ENCODE data around the gene CECR2.

CECR2 gene

GRCh38 chr22:17492247-17492646, 123.0 kb downstream of the CECR2 start:
- no peak for DNase-seq
- Histone ChIP-seq H3K36me3 (ENCODE audit: control insufficient read depth in 4 of 4, insufficient read depth in 4 of 4, low read length in 3 of 4) (no peaks in the 10 kb centered on the region), H3K9me3 (ENCODE audit: control extremely low read depth in 1 of 5, control insufficient read depth in 4 of 5, insufficient read depth in 2 of 5, low read depth in 1 of 5, low read length in 4 of 5) (no peaks in the 10 kb centered on the region), H3K4me3 (ENCODE audit: control insufficient read depth in 1 of 7, extremely low read depth in 1 of 7, insufficient read depth in 4 of 7, low read depth in 2 of 7, low read length in 6 of 7) (no peak overlapping the region), H3K4me1 (ENCODE audit: control extremely low read depth in 1 of 4, control insufficient read depth in 4 of 4, insufficient read depth in 4 of 4, low read length in 3 of 4) (no peaks in the 10 kb centered on the region), H3K27me3 (replicated peaks in 2 of 5; ENCODE audit: control insufficient read depth in 4 of 5, insufficient read depth in 5 of 5, low read length in 4 of 5) (no peaks in the 10 kb centered on the region), H3K27ac (ENCODE audit: insufficient read depth in 1 of 2, low read depth in 1 of 2, low read length in 2 of 2, poor library complexity in 1 of 2, severe bottlenecking in 2 of 2) (no peak overlapping the region)
- ChIA-PET POLR2A (no interaction called here), CTCF (interaction anchor here (1.3 kb wide), 1 partner anchor 9 kb away, joined by 3 read pairs; no protein-coding TSS in a partner anchor)
- 100% methylated on average over 3 of the region's 3 CpGs for WGBS (ENCODE audit: insufficient coverage)

GRCh38 chr22:17493419-17493981, 124.2 kb downstream of the CECR2 start:
- H3K36me3 ChIP-seq (ENCODE audit: control insufficient read depth in 4 of 4, insufficient read depth in 4 of 4, low read length in 3 of 4): no peaks in the 10 kb centered on the region
- WGBS (ENCODE audit: insufficient coverage): 100% methylated on average over 2 of the region's 3 CpGs
- no peaks in the 10 kb centered on the region for H3K4me1 ChIP-seq (ENCODE audit: control extremely low read depth in 1 of 4, control insufficient read depth in 4 of 4, insufficient read depth in 4 of 4, low read length in 3 of 4)
- no peak overlapping the region for H3K4me3 ChIP-seq (ENCODE audit: control insufficient read depth in 1 of 7, extremely low read depth in 1 of 7, insufficient read depth in 4 of 7, low read depth in 2 of 7, low read length in 6 of 7)
- H3K27ac ChIP-seq (ENCODE audit: insufficient read depth in 1 of 2, low read depth in 1 of 2, low read length in 2 of 2, poor library complexity in 1 of 2, severe bottlenecking in 2 of 2): no peak overlapping the region
- CTCF ChIA-PET: no interaction called here
- POLR2A ChIA-PET: no interaction called here
- H3K27me3 ChIP-seq (replicated peaks in 2 of 5; ENCODE audit: control insufficient read depth in 4 of 5, insufficient read depth in 5 of 5, low read length in 4 of 5): no peaks in the 10 kb centered on the region
- no peak for DNase-seq
- H3K9me3 ChIP-seq (ENCODE audit: control extremely low read depth in 1 of 5, control insufficient read depth in 4 of 5, insufficient read depth in 2 of 5, low read depth in 1 of 5, low read length in 4 of 5): no peaks in the 10 kb centered on the region

- CTCF ChIA-PET: interaction anchor here (0.6 to 4.5 kb wide), 4 partner anchors 8 to 423 kb away, joined by 3 to 20 read pairs (median 3); no protein-coding TSS in a partner anchor
Observed at GRCh38 chr22:17496841-17497240, 127.6 kb downstream of the CECR2 start.

GRCh38 chr22:17501679-17502285, 132.5 kb downstream of the CECR2 start:
- ChIA-PET CTCF (interaction anchor here (0.6 to 5.6 kb wide), 20 partner anchors 10 to 665 kb away, joined by 3 to 62 read pairs (median 4); partner anchors contain the start of gene ADA2), POLR2A (interaction anchor here (0.6 to 0.7 kb wide), 2 partner anchors 432 to 1583 kb away, joined by 3 to 7 read pairs; no protein-coding TSS in a partner anchor)
- Histone ChIP-seq H3K36me3 (ENCODE audit: control insufficient read depth in 4 of 4, insufficient read depth in 4 of 4, low read length in 3 of 4) (no peaks in the 10 kb centered on the region), H3K27ac (ENCODE audit: insufficient read depth in 1 of 2, low read depth in 1 of 2, low read length in 2 of 2, poor library complexity in 1 of 2, severe bottlenecking in 2 of 2) (no peak overlapping the region), H3K9me3 (ENCODE audit: control extremely low read depth in 1 of 5, control insufficient read depth in 4 of 5, insufficient read depth in 2 of 5, low read depth in 1 of 5, low read length in 4 of 5) (no peaks in the 10 kb centered on the region), H3K27me3 (replicated peaks in 2 of 5; ENCODE audit: control insufficient read depth in 4 of 5, insufficient read depth in 5 of 5, low read length in 4 of 5) (no peaks in the 10 kb centered on the region), H3K4me1 (ENCODE audit: control extremely low read depth in 1 of 4, control insufficient read depth in 4 of 4, insufficient read depth in 4 of 4, low read length in 3 of 4) (no peaks in the 10 kb centered on the region), H3K4me3 (ENCODE audit: control insufficient read depth in 1 of 7, extremely low read depth in 1 of 7, insufficient read depth in 4 of 7, low read depth in 2 of 7, low read length in 6 of 7) (no peak overlapping the region)
- WGBS (ENCODE audit: insufficient coverage): 48% methylated on average over 11 of the region's 12 CpGs
- DNase-seq: peak; percentile 70 to 87 (median 80)

More at GRCh38 chr22:17496841-17497240, 127.6 kb downstream of the CECR2 start:
- Histone ChIP-seq H3K36me3 (ENCODE audit: control insufficient read depth in 4 of 4, insufficient read depth in 4 of 4, low read length in 3 of 4) (no peaks in the 10 kb centered on the region), H3K27ac (ENCODE audit: insufficient read depth in 1 of 2, low read depth in 1 of 2, low read length in 2 of 2, poor library complexity in 1 of 2, severe bottlenecking in 2 of 2) (no peak overlapping the region), H3K27me3 (replicated peaks in 2 of 5; ENCODE audit: control insufficient read depth in 4 of 5, insufficient read depth in 5 of 5, low read length in 4 of 5) (no peaks in the 10 kb centered on the region), H3K9me3 (ENCODE audit: control extremely low read depth in 1 of 5, control insufficient read depth in 4 of 5, insufficient read depth in 2 of 5, low read depth in 1 of 5, low read length in 4 of 5) (no peaks in the 10 kb centered on the region), H3K4me3 (ENCODE audit: control insufficient read depth in 1 of 7, extremely low read depth in 1 of 7, insufficient read depth in 4 of 7, low read depth in 2 of 7, low read length in 6 of 7) (no peak overlapping the region), H3K4me1 (ENCODE audit: control extremely low read depth in 1 of 4, control insufficient read depth in 4 of 4, insufficient read depth in 4 of 4, low read length in 3 of 4) (no peaks in the 10 kb centered on the region)
- POLR2A ChIA-PET: no interaction called here
- WGBS (ENCODE audit: insufficient coverage): 85% methylated on average over 3 of the region's 5 CpGs
- no peak for DNase-seq

- DNase-seq: no peak
- peaks cover 0 to 3% (median 2%) of the 10 kb centered on the region in 5 experiments for H3K27me3 ChIP-seq (replicated peaks in 2 of 5; ENCODE audit: control insufficient read depth in 4 of 5, insufficient read depth in 5 of 5, low read length in 4 of 5)
- CTCF ChIA-PET: no interaction called here
- no peaks in the 10 kb centered on the region for H3K36me3 ChIP-seq (ENCODE audit: control insufficient read depth in 4 of 4, insufficient read depth in 4 of 4, low read length in 3 of 4)
- H3K27ac ChIP-seq (ENCODE audit: insufficient read depth in 1 of 2, low read depth in 1 of 2, low read length in 2 of 2, poor library complexity in 1 of 2, severe bottlenecking in 2 of 2): no peak overlapping the region
- no CpG with 5 or more reads among the region's 3 CpGs for WGBS (ENCODE audit: insufficient coverage)
- H3K4me1 ChIP-seq (ENCODE audit: control extremely low read depth in 1 of 4, control insufficient read depth in 4 of 4, insufficient read depth in 4 of 4, low read length in 3 of 4): no peaks in the 10 kb centered on the region
- POLR2A ChIA-PET: no interaction called here
- no peaks in the 10 kb centered on the region for H3K9me3 ChIP-seq (ENCODE audit: control extremely low read depth in 1 of 5, control insufficient read depth in 4 of 5, insufficient read depth in 2 of 5, low read depth in 1 of 5, low read length in 4 of 5)
- H3K4me3 ChIP-seq (ENCODE audit: control insufficient read depth in 1 of 7, extremely low read depth in 1 of 7, insufficient read depth in 4 of 7, low read depth in 2 of 7, low read length in 6 of 7): no peak overlapping the region
Observed at GRCh38 chr22:17508110-17508509, 138.8 kb downstream of the CECR2 start.

- H3K4me1 ChIP-seq (ENCODE audit: control extremely low read depth in 1 of 4, control insufficient read depth in 4 of 4, insufficient read depth in 4 of 4, low read length in 3 of 4): no peaks in the 10 kb centered on the region
- ChIA-PET CTCF (interaction anchor here (1.4 kb wide), 1 partner anchor 45 kb away, joined by 3 read pairs; no protein-coding TSS in a partner anchor), POLR2A (interaction anchor here (1.0 kb wide), 1 partner anchor 588 kb away, joined by 3 read pairs; no protein-coding TSS in a partner anchor)
- 90% methylated on average over 3 of the region's 4 CpGs for WGBS (ENCODE audit: insufficient coverage)
- H3K36me3 ChIP-seq (ENCODE audit: control insufficient read depth in 4 of 4, insufficient read depth in 4 of 4, low read length in 3 of 4): no peaks in the 10 kb centered on the region
- no peak overlapping the region for H3K27ac ChIP-seq (ENCODE audit: insufficient read depth in 1 of 2, low read depth in 1 of 2, low read length in 2 of 2, poor library complexity in 1 of 2, severe bottlenecking in 2 of 2)
- no peak overlapping the region for H3K4me3 ChIP-seq (ENCODE audit: control insufficient read depth in 1 of 7, extremely low read depth in 1 of 7, insufficient read depth in 4 of 7, low read depth in 2 of 7, low read length in 6 of 7)
- no peaks in the 10 kb centered on the region for H3K9me3 ChIP-seq (ENCODE audit: control extremely low read depth in 1 of 5, control insufficient read depth in 4 of 5, insufficient read depth in 2 of 5, low read depth in 1 of 5, low read length in 4 of 5)
- no peak for DNase-seq
- H3K27me3 ChIP-seq (replicated peaks in 2 of 5; ENCODE audit: control insufficient read depth in 4 of 5, insufficient read depth in 5 of 5, low read length in 4 of 5): peaks cover 0 to 3% (median 2%) of the 10 kb centered on the region in 5 experiments
Observed at GRCh38 chr22:17512960-17513359, 143.7 kb downstream of the CECR2 start.

- H3K9me3 ChIP-seq (ENCODE audit: control extremely low read depth in 1 of 5, control insufficient read depth in 4 of 5, insufficient read depth in 2 of 5, low read depth in 1 of 5, low read length in 4 of 5): no peaks in the 10 kb centered on the region
- no peak overlapping the region for H3K4me3 ChIP-seq (ENCODE audit: control insufficient read depth in 1 of 7, extremely low read depth in 1 of 7, insufficient read depth in 4 of 7, low read depth in 2 of 7, low read length in 6 of 7)
- POLR2A ChIA-PET: no interaction called here
- DNase-seq: no peak
- CTCF ChIA-PET: interaction anchor here (1.0 to 1.3 kb wide), 2 partner anchors 11 to 17 kb away, joined by 3 read pairs; no protein-coding TSS in a partner anchor
- no peaks in the 10 kb centered on the region for H3K4me1 ChIP-seq (ENCODE audit: control extremely low read depth in 1 of 4, control insufficient read depth in 4 of 4, insufficient read depth in 4 of 4, low read length in 3 of 4)
- no peak overlapping the region for H3K27ac ChIP-seq (ENCODE audit: insufficient read depth in 1 of 2, low read depth in 1 of 2, low read length in 2 of 2, poor library complexity in 1 of 2, severe bottlenecking in 2 of 2)
- no peaks in the 10 kb centered on the region for H3K36me3 ChIP-seq (ENCODE audit: control insufficient read depth in 4 of 4, insufficient read depth in 4 of 4, low read length in 3 of 4)
- peaks cover 0 to 3% (median 2%) of the 10 kb centered on the region in 5 experiments for H3K27me3 ChIP-seq (replicated peaks in 2 of 5; ENCODE audit: control insufficient read depth in 4 of 5, insufficient read depth in 5 of 5, low read length in 4 of 5)
- WGBS (ENCODE audit: insufficient coverage): 67% methylated on average over 1 of the region's 2 CpGs
Observed at GRCh38 chr22:17513612-17514011, 144.4 kb downstream of the CECR2 start.
